GM18870 (cell line): Measurements from ENCODE around the gene IGF2BP2.

ENCODE experiments used
- ATAC-seq: cut with Tn5 transposase; IDR thresholded peaks from one replicate; pipeline ENCODE4 v1.9.1; 2021; ENCODE audit warnings: moderate library complexity; ENCODE audit not compliant: unreplicated experiment

IGF2BP2 gene

DNA sequence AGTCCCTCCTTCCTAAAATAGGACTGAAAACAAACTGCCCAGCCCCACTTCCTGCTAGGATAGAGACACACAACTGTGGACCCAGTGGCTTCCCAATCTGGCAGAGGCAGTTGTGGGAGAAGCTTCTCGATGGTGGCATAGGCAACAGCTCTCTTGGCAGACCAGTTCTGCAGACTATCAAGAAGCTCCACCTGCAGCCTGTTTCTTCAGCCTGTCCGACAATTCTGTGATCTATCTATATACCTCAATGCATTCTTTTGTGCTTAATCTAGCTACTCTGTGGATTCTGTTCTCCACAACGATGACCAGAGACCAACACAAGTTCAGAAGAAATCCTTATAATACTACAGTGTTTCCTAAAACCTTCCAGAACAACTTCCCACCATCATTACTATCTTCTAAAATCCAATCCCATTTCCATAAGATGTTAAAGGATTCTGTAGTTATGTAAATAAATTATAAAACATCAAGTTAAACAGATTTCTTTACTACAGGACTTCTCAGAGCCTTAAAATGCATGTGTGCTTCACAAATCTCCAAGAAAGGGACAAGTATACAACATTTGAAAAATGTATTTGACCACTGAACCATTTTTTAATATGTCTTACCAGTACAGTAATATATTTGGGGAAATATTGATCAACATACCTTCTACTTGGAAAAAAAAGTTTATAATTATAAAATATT lies 57.7 kb downstream of the IGF2BP2 start:
- no peak for ATAC-seq

DNA sequence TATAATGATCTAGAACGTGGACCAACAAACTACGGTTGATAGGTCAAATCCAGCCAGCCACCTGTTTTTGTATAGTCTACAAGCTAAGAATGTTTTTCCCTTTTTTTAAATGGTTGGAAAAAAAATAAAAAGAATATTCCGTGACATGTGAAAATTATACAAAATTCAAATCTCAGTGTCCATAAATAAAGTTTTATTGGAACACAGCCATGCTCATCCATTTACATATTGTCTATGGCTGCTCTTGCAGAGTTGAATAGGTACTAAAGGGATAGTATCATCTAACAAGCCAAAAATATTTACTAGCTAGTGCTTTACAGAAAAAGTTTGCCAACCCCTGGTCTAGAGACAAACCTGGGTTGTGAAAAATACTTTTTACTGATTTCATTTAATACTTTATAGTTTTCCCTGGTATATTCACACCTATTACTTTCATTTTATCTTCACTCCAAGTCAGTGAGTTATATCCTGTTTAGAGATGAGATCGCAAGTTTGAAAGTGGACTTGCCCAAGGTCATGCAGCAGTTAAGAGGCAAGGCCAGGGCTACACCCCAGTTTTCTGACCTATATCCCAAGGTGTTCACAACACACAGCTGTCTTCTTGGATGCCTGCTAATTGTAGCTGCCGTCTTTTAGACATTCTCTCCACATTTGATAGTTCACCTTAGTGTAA lies 58.4 kb downstream of the IGF2BP2 start:
- ATAC-seq: no peak

GRCh38 chr3:185764980-185765370 lies 59.9 kb downstream of the IGF2BP2 start:
- ATAC-seq: no peak

DNA sequence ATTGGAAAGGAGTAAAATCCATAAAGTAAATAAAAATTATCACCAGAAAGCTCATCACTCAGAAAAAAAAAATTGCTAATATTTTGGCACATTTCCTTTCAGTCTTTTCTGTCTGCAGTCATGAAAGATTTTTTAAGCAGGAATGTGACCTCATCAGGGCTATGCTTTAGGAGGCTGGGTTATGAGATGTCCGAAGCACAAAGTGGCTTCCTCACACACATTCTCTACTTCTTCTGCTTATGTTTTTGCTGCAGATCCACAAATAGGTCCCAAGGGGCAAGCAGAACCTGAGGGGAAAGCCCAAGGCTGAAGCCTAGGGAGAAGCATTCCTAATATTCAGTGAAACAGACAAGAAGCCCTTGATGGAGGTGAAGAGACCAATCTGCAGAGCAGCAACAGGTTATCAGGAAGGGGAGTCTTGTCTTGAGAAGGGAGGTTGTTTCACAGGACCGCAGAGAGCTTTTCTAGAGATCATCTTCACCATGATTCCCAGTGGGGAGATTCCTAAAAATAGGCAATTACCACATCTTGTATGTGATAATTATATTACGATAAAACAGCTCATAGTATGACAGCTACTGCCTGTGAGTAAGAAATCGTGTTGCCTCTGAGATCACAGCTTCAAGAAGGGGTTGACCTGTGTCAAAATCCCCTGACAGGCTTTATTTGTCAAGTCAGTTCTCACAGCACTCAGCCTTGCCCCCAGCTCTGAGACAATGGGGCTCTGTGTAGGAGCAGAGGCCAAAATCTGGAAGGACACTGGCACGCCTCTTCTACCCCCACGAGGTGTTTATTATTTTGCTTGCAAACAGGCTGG lies 60.5 kb downstream of the IGF2BP2 start:
- ATAC-seq: no peak

GRCh38 chr3:185763347-185764005 lies 61.4 kb downstream of the IGF2BP2 start:
- no peak for ATAC-seq

DNA sequence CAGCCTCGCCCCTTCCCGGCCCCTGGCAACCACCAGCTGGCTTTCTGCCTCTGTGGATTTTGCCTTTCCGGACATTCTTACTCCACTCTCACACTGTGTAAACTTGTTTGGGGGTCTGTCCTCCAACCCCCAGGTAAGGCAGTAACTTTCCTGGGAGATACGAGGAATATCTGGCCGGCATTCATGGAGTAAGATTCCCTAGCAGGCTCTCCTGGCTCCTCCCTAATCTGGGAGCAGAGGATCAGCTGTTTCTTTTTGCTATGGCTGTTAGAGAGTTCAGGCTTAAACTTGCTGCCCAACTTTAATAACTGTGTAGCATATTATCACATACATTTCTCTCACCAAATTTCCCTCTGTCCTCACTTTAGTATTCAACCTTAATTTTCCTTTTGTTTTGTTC lies 64.3 kb downstream of the IGF2BP2 start:
- no peak for ATAC-seq

- no peak for ATAC-seq
Observed at GRCh38 chr3:185760088-185760487, 64.8 kb downstream of the IGF2BP2 start.

DNA sequence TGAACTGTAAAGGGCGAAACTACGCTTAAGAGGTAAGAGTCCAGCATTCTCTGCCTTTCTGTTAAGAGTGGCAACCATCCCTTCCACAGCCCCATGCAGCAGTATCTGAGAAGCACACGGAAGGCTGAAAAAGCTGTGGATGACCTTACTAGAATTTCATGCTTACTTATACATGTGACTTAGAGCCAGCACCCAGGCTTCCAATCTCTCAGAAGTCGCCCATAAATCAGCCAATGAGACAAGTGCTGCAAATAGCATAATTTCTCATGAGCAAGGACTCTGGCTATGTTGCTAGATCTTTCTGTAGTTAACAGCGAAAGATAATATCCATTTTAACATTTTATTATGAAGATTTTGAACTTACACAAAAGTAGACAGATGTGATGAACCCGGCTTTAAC lies 65.3 kb downstream of the IGF2BP2 start:
- no peak for ATAC-seq

DNA sequence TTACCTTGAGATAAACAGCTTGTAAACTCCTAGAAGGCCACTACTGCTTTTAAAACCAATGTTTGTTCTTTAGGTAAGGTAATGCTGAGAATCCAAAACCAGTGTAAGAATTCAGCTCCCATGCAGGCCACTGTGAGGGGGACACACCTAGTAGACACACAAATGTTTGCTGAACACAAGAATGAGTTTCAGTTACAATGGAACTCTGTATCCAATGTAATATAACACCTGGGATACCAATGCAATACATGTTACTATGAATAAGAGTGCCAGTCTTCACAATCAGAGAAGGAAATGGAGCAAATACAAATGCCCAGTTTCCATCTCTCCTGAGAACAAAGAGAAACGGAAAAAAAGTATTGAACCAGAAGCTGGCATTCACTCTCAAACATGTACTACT lies 65.9 kb downstream of the IGF2BP2 start:
- ATAC-seq: no peak

- ATAC-seq: no peak
Observed at GRCh38 chr3:185757176-185757575, 67.7 kb downstream of the IGF2BP2 start.

GRCh38 chr3:185756477-185756876 lies 68.4 kb downstream of the IGF2BP2 start:
- no peak for ATAC-seq

GRCh38 chr3:185754920-185755319 lies 69.9 kb downstream of the IGF2BP2 start:
- ATAC-seq: no peak

DNA sequence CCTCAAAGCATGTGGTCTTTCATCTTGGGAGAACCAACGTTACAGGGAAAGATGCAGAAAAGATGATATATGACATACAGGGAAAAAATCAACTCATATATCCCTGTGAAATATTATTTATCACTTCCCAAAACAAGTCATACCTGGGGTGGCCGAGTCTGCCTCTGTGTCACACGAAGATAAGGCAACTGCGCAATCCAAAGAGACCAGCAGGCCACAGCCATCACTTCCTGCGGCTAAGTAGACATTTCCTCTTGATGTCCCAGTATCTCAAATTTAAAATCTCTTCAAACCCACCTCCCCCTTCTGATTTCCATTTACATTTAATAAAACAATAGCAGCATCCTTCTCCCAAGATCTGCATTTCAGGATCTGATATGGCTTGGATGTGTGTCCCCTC lies 71.5 kb downstream of the IGF2BP2 start:
- no peak for ATAC-seq

- ATAC-seq: no peak
Observed at GRCh38 chr3:185750702-185751101, 74.1 kb downstream of the IGF2BP2 start.

- no peak for ATAC-seq
Observed at GRCh38 chr3:185750015-185750414, 74.8 kb downstream of the IGF2BP2 start.

DNA sequence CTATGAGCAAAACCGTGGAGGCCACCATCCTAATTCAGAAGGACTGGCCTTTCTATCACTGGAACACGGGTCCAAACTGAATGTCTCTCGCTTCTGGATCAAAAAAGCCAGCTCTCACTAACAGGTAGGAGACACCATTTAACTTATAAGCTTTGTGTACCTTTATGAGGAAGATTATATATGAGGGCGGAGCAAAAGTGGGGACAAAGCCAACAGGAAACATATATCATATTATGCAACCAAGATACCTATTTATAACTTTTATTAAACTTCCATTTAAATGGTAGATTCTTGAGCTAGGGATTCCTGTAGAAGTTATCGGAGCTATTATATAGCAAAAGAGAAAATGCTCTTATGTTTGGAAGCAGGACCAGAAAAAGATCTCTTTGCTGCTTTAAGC lies 78.4 kb downstream of the IGF2BP2 start:
- ATAC-seq: no peak

DNA sequence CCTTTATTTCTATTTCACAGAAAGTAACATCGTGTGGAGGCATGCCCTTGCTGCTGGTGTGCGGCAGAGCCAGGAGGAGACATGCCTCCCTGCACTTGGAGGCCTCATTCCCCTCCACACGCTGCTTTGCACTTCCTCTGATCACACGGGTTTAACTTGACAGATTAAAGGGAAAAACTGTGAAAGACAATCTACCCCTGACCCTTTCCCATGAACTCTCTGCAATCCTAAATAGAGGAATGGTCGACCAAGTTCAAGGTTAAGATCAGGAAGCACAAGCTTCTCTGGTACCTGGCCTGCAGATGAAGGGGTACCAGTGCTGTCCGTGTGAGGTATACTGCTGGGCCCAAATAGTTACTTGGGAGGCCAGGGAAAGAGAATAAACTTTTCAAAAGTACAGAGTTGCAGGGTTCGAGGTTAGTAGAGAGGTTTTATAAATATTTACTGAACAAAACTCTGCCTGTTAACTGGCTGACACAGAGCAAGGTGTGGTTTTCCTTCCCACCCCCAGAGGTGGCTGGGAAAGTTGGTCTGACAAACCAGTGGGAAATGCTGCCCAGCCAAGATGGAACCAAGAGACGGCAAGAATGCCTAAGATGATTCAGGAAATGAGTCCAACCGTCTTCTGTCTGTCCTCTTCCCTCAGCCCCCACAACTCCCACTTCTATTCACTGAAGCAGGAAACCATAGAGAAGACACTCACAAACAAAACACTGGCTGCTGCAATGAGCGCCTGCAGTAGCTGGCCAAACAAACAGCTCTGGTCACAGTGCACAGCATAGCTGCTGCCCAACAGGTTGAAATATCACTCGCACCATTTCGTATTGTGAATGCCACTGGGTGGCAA lies 79.6 kb downstream of the IGF2BP2 start:
- no peak for ATAC-seq

GRCh38 chr3:185741586-185741985 lies 83.3 kb downstream of the IGF2BP2 start:
- ATAC-seq: no peak

DNA sequence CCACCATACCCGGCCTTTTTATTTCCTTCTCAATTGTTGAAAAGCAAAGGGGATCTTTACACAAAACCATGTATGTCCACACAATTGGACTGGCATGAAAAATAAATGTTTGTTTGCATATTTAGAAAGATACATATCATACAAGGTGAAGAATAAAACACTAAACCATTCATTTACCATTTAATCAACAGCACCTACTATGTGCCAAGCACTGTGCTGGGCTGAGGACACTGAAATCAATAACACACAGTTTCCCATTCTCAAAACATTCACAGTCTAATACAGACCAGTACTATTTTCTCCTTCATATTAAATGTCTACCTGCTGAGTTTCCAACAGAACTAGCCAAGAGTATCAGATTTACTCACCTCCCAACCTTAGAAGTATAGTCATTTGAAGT lies 84.7 kb downstream of the IGF2BP2 start:
- no peak for ATAC-seq

DNA sequence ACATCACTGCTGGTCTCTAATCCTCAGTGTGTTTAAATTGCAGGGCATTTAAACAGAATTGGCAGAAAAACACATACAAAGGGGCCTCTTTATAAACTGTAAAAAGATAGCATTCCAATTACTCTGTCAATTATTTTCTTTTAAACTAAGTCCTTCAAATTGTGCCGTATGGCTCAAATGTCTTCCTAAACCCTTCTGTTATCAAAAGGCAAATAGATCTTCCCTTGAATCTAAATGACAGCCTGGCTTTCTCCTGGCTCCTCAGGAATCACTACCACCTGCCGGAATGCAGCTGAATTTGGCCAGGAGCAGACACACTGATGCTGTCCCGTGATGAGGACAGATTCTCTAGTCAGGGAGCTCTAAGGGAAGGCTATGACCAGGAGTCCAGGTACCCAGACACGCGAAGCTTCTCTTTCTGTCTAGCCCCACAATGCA lies 85.6 kb downstream of the IGF2BP2 start:
- ATAC-seq: no peak
